ENCODE data around the gene SLC9B2.

DNA sequence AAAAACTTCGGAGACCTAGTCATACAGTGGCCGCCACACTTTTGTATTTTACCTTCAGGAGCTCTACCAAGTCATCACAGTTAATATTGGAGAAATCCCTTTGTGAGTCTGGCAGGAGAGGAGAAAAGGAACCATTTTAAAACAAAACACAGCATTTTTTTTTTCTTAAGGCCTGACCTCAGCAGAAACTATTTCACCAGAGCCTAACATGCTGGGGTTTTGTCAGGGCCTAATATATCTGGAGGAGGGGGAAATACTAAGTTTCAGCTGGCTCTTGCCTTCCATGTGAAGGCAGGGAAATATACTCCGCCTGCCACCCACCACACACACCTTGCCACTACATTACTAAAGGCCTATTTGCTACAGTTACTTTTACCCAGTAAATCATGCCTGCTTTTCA is 49.6 kb upstream of the SLC9B2 start:
- no peak for TF ChIP-seq REST (IDR thresholded peaks at IDR 0.05; ENCODE audit: low read depth, low read length)
- no peak for TF ChIP-seq EZH2phosphoT487 (IDR thresholded peaks at IDR 0.05; ENCODE audit: borderline replicate concordance, low read depth)
- TF ChIP-seq SMC3 (IDR thresholded peaks at IDR 0.05; ENCODE audit: low read depth, low read length), result no peak
- no peak for TF ChIP-seq RAD21 (IDR thresholded peaks at IDR 0.05; ENCODE audit: low read length)
- TF ChIP-seq POLR2AphosphoS5 (IDR thresholded peaks at IDR 0.05; ENCODE audit: low read depth, low read length), result no peak
- TF ChIP-seq FOXM1 (IDR thresholded peaks at IDR 0.05; ENCODE audit: low read depth), result no peak
- TF ChIP-seq, protein P1, sequence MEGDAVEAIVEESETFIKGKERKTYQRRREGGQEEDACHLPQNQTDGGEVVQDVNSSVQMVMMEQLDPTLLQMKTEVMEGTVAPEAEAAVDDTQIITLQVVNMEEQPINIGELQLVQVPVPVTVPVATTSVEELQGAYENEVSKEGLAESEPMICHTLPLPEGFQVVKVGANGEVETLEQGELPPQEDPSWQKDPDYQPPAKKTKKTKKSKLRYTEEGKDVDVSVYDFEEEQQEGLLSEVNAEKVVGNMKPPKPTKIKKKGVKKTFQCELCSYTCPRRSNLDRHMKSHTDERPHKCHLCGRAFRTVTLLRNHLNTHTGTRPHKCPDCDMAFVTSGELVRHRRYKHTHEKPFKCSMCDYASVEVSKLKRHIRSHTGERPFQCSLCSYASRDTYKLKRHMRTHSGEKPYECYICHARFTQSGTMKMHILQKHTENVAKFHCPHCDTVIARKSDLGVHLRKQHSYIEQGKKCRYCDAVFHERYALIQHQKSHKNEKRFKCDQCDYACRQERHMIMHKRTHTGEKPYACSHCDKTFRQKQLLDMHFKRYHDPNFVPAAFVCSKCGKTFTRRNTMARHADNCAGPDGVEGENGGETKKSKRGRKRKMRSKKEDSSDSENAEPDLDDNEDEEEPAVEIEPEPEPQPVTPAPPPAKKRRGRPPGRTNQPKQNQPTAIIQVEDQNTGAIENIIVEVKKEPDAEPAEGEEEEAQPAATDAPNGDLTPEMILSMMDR (IDR thresholded peaks at IDR 0.05), result no peak
- TF ChIP-seq RCOR1 (IDR thresholded peaks at IDR 0.05; ENCODE audit: low read length), result no peak
- TF ChIP-seq YY1 (IDR thresholded peaks at IDR 0.05; ENCODE audit: low read depth), result no peak
- TF ChIP-seq CHD2 (IDR thresholded peaks at IDR 0.05; ENCODE audit: low read length, partially characterized antibody), result no peak
- no peak for TF ChIP-seq PBX3 (IDR thresholded peaks at IDR 0.05)
- TF ChIP-seq SIN3A (IDR thresholded peaks at IDR 0.05; ENCODE audit: borderline replicate concordance, low read depth, low read length), result no peak
- no peak for TF ChIP-seq NRF1 (IDR thresholded peaks at IDR 0.05; ENCODE audit: low read depth, low read length)
